Measurements from ENCODE around the gene TLE3. TPM values are rescaled to one million over a fixed set of nuclear protein-coding genes. Genes with fewer than 3 reads are reported as not detected.

The TLE3 gene
- polyA plus RNA-seq, 3 donors = 12.8 to 117 (median 23.6) TPM

- Histone ChIP-seq H3K27me3 (ENCODE audit: control insufficient read depth in 2 of 2, insufficient read depth in 2 of 2, low read length in 2 of 2) (peaks cover 0 to 6% of the 10 kb centered on the region in 2 donors), H3K4me3 (replicated peaks in 1 of 3; ENCODE audit: low read depth in 2 of 3, low read length in 3 of 3) (no peak overlapping the region), H3K4me2 (replicated peaks; ENCODE audit: extremely low read depth, low read length, poor library complexity, severe bottlenecking) (no peak overlapping the region), H3K36me3 (replicated peaks in 1 of 2; ENCODE audit: control insufficient read depth in 1 of 2, insufficient read depth in 2 of 2, low read length in 2 of 2) (peaks cover 55 to 73% of the 10 kb centered on the region in 2 donors), H3K9ac (ENCODE audit: insufficient read depth, low read length, poor library complexity, severe bottlenecking) (no peak overlapping the region), H3K9me3 (replicated peaks in 1 of 2; ENCODE audit: control insufficient read depth in 1 of 2, insufficient read depth in 1 of 2, low read length in 2 of 2) (no peaks in the 10 kb centered on the region), H2AFZ (ENCODE audit: insufficient read depth, low read depth, low read length, poor library complexity, severe bottlenecking) (no peak overlapping the region), H3K79me2 (ENCODE audit: insufficient read depth, low read length) (peaks cover 55% of the 10 kb centered on the region), H4K20me1 (ENCODE audit: insufficient read depth, low read length) (peaks cover 100% of the 10 kb centered on the region), H3K27ac (ENCODE audit: low read depth in 1 of 2, low read length in 2 of 2) (no peak overlapping the region), H3K4me1 (ENCODE audit: control insufficient read depth in 1 of 2, insufficient read depth in 2 of 2, low read length in 2 of 2) (peaks cover 47 to 58% of the 10 kb centered on the region in 2 donors)
- Mint-ChIP-seq H3K36me3 (peaks cover 92 to 93% of the 10 kb centered on the region in 2 donors), H3K4me1 (peaks cover 84% of the 10 kb centered on the region), H3K27ac (peak overlapping the region in 2 of 7 donors; percentile 6 to 11), H3K27me3 (ENCODE audit: low read depth in 3 of 3) (peaks cover 6 to 13% (median 7%) of the 10 kb centered on the region in 3 donors), H3K4me3 (no peak overlapping the region), H3K9me3 (peaks cover 0 to 9% (median 0%) of the 10 kb centered on the region in 7 donors)
- intact Hi-C loops (cut with micrococcal nuclease) = loop anchor here in 1 of 2 donors (10.0 kb wide), 2 partner anchors 516 to 616 kb away; no protein-coding TSS in a partner anchor
- WGBS (ENCODE audit: insufficient coverage) = 96% methylated on average over 2 of the region's 8 CpGs
- no peak for DNase-seq
- TF ChIP-seq, protein P1, sequence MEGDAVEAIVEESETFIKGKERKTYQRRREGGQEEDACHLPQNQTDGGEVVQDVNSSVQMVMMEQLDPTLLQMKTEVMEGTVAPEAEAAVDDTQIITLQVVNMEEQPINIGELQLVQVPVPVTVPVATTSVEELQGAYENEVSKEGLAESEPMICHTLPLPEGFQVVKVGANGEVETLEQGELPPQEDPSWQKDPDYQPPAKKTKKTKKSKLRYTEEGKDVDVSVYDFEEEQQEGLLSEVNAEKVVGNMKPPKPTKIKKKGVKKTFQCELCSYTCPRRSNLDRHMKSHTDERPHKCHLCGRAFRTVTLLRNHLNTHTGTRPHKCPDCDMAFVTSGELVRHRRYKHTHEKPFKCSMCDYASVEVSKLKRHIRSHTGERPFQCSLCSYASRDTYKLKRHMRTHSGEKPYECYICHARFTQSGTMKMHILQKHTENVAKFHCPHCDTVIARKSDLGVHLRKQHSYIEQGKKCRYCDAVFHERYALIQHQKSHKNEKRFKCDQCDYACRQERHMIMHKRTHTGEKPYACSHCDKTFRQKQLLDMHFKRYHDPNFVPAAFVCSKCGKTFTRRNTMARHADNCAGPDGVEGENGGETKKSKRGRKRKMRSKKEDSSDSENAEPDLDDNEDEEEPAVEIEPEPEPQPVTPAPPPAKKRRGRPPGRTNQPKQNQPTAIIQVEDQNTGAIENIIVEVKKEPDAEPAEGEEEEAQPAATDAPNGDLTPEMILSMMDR (IDR thresholded peaks at IDR 0.05) = no peak
Observed at GRCh38 chr15:70090436-70091296, 7.1 kb downstream of the TLE3 start.

DNA sequence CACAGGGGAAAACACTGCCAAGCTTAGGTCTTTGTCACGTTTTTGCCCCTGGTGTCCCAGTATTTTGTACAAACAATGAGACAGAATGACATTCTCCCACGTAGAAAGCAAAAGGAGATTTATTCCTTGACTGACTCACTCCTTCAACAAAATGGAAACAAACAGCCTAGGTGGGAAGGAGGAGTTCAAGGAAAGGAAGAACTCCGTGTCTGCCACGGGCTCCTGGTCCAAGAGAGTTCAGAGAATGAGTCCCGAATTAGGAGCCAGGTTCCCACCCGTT, 8.1 kb downstream of the TLE3 start:
- H4K20me1 ChIP-seq (ENCODE audit: insufficient read depth, low read length) = peaks cover 100% of the 10 kb centered on the region
- no peak overlapping the region for H3K4me3 ChIP-seq (replicated peaks in 1 of 3; ENCODE audit: low read depth in 2 of 3, low read length in 3 of 3)
- peaks cover 41 to 48% of the 10 kb centered on the region in 2 donors for H3K4me1 ChIP-seq (ENCODE audit: control insufficient read depth in 1 of 2, insufficient read depth in 2 of 2, low read length in 2 of 2)
- peaks cover 65 to 84% of the 10 kb centered on the region in 2 donors for H3K36me3 ChIP-seq (replicated peaks in 1 of 2; ENCODE audit: control insufficient read depth in 1 of 2, insufficient read depth in 2 of 2, low read length in 2 of 2)
- no peak overlapping the region for H2AFZ ChIP-seq (ENCODE audit: insufficient read depth, low read depth, low read length, poor library complexity, severe bottlenecking)
- H3K27ac ChIP-seq (ENCODE audit: low read depth in 1 of 2, low read length in 2 of 2) = no peak overlapping the region
- 100% methylated on average over 3 of the region's 6 CpGs for WGBS (ENCODE audit: insufficient coverage)
- no peaks in the 10 kb centered on the region for H3K27me3 ChIP-seq (ENCODE audit: control insufficient read depth in 2 of 2, insufficient read depth in 2 of 2, low read length in 2 of 2)
- DNase-seq = no peak
- Mint-ChIP-seq H3K36me3 (peaks cover 96% of the 10 kb centered on the region in 2 donors), H3K27me3 (ENCODE audit: low read depth in 3 of 3) (peaks cover 2 to 5% (median 4%) of the 10 kb centered on the region in 3 donors), H3K4me3 (no peak overlapping the region), H3K9me3 (peaks cover 0 to 3% (median 0%) of the 10 kb centered on the region in 7 donors), H3K4me1 (peaks cover 84% of the 10 kb centered on the region), H3K27ac (no peak overlapping the region)
- no peak overlapping the region for H3K9ac ChIP-seq (ENCODE audit: insufficient read depth, low read length, poor library complexity, severe bottlenecking)
- peaks cover 53% of the 10 kb centered on the region for H3K79me2 ChIP-seq (ENCODE audit: insufficient read depth, low read length)
- intact Hi-C loops (cut with micrococcal nuclease) = no loop called here
- H3K4me2 ChIP-seq (replicated peaks; ENCODE audit: extremely low read depth, low read length, poor library complexity, severe bottlenecking) = no peak overlapping the region
- H3K9me3 ChIP-seq (replicated peaks in 1 of 2; ENCODE audit: control insufficient read depth in 1 of 2, insufficient read depth in 1 of 2, low read length in 2 of 2) = no peaks in the 10 kb centered on the region
- TF ChIP-seq, protein P1 (IDR thresholded peaks at IDR 0.05) = no peak
